Choroid plexus epithelial cell (primary cell): ENCODE data around the gene GABBR1.

Experiments
- DNase-seq: peaks from one replicate; pipeline ENCODE4 v3.0.0-alpha.2; 2010; ENCODE audit warnings: low read depth
- H3K4me3 ChIP-seq: 2 replicates; pipeline ENCODE4 v1.5.1; 2011; ENCODE audit warnings: low read depth, mild to moderate bottlenecking, control low read depth, low read length, moderate library complexity
- CTCF ChIP-seq: conservative IDR thresholded peaks from 2 replicates; pipeline ENCODE4 v1.5.1; 2011; ENCODE audit warnings: low read depth, mild to moderate bottlenecking, control low read depth, inconsistent platforms, low read length, moderate library complexity

Gene GABBR1

GRCh38 chr6:29628419-29629281 is 4.3 kb downstream of the GABBR1 start:
- TF ChIP-seq CTCF = peak; percentile 85
- DNase-seq = peak; percentile 82
- H3K4me3 ChIP-seq = peak overlapping the region; percentile 78

DNA sequence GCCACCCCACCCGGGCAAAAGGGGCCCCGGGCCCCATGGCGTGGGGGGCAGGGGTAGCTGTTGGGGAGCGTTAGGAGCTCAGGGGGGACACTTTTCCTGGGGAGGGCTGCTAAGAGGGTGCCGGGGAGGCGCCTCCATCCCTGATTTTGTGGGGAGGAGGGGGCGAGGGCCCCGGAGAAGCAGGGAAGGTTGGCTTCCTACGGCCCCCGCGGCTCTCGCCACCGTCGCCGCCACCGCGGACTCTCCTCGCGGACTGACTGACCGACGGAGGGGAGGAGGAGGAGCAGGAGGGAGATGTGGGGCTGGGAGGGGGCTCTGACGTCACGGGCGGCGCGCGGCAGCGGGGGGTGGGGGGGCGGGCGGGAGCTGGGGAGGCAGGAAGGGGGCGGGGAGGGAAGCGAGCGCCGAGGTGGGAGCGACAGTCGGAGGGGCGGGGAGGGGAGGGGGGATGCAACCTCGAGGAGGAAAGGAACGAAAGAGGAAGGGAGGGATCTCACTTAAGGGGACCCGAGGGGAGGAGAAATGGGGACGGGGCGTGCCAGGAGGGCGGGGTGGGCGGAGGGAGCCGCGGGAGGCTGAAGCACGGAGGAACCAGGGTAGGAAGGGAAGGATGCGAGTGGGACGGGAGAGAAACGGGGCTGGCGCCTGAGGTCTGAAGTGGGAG is 5.1 kb downstream of the GABBR1 start:
- H3K4me3 ChIP-seq = peak overlapping the region; percentile 78
- DNase-seq = peak; percentile 92
- no peak for TF ChIP-seq CTCF

DNA sequence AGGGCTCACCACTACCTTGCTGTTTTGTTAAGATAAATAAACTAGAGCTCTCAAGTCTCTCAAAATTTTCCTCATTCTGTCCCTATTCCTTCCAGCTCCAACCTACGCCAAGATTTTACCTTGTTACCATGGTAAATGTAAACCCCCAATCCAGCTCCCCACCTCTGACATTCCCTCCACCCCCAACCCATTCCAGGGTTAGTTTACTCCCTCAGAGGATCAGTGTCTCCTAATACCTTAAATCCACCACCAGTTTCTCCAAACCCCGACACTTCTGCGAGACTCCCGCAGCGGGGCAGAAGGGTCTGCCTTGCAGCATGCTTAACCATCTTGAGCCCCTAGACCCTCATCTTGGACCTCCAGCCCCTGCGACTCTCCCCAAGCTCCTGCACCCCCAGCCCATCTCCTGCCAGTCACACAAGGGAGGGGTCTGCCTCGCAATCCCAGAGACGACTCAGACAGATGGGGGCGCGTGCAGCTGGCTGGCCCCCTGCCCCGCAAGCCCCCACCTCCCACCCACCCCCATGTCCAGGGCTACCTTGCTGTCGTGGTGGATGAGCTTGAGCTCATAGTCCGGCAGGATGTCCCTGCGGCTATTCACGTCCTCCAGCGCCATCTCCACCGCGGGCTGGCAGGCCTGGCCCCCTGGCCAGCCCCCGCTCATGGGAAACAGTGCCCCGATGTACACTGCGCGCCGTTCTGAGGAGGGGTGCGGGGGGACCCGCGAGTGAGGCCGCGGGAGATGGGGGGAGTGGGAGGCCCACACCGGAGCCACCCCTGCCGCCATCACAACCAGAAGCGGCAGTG is 5.8 kb downstream of the GABBR1 start:
- TF ChIP-seq CTCF = no peak
- peak overlapping the region; percentile 78 for H3K4me3 ChIP-seq
- no peak for DNase-seq

- no peak for DNase-seq
- H3K4me3 ChIP-seq = peak overlapping the region; percentile 10
- no peak for TF ChIP-seq CTCF
These were observed 7.5 kb downstream of the GABBR1 start for GRCh38 chr6:29625337-29625930.

- H3K4me3 ChIP-seq = peak overlapping the region; percentile 17
- no peak for TF ChIP-seq CTCF
- DNase-seq = peak; percentile 77
These were observed 8.4 kb downstream of the GABBR1 start for GRCh38 chr6:29624520-29624961.

DNA sequence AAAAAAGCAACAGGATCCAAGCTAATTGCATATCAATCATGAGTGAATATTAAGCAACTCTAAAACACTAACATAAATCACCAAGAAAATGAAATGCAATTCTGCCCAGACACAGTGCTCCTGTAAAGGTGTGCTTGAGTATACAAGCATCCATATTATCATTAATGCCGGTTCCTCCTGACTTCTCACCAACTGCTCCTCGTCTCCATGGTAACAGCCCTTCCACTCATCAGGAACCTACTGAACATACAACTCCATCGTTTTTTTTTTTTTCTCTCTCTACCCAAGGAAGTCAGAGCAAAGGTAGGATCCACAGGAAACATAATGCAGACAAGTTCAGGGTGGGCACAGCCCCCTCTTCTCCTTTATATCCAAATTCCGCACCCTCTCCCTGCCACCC is 12.4 kb downstream of the GABBR1 start:
- TF ChIP-seq CTCF = no peak
- no peak overlapping the region for H3K4me3 ChIP-seq
- DNase-seq = no peak
